ENCODE data around the gene ALS2CL.

Gene ALS2CL

GRCh38 chr3:46664971-46665762 is 28.3 kb downstream of the ALS2CL start:
- no peak for ATAC-seq
- DNase-seq = no peak

- no peak for DNase-seq
- ATAC-seq = no peak
These were observed 29.1 kb downstream of the ALS2CL start for GRCh38 chr3:46664188-46664970.

GRCh38 chr3:46663591-46664135 is 29.8 kb downstream of the ALS2CL start:
- no peak for DNase-seq
- no peak for ATAC-seq

- DNase-seq (no peak), ATAC-seq (no peak)
These were observed 30.5 kb downstream of the ALS2CL start for GRCh38 chr3:46662771-46663551.

- no peak for ATAC-seq
- DNase-seq = no peak
These were observed 31.4 kb downstream of the ALS2CL start for GRCh38 chr3:46661776-46662766.

- DNase-seq (no peak), ATAC-seq (no peak)
These were observed 32.6 kb downstream of the ALS2CL start for GRCh38 chr3:46660543-46661523.

- ATAC-seq (no peak), DNase-seq (no peak)
These were observed 33.5 kb downstream of the ALS2CL start for GRCh38 chr3:46660003-46660402.

GRCh38 chr3:46659285-46659684 is 34.2 kb downstream of the ALS2CL start:
- ATAC-seq = no peak
- no peak for DNase-seq

- no peak for ATAC-seq
- DNase-seq = no peak
These were observed 36.5 kb downstream of the ALS2CL start for GRCh38 chr3:46656778-46657556.

GRCh38 chr3:46655271-46655670 is 38.2 kb downstream of the ALS2CL start:
- DNase-seq = no peak
- no peak for ATAC-seq

GRCh38 chr3:46651084-46651483 is 42.4 kb downstream of the ALS2CL start:
- DNase-seq (no peak), ATAC-seq (no peak)

- ATAC-seq (no peak), DNase-seq (no peak)
These were observed 44.0 kb downstream of the ALS2CL start for GRCh38 chr3:46649436-46649835.

GRCh38 chr3:46648096-46648495 is 45.4 kb downstream of the ALS2CL start:
- DNase-seq (no peak), ATAC-seq (no peak)

- no peak for DNase-seq
- no peak for ATAC-seq
These were observed 46.8 kb downstream of the ALS2CL start for GRCh38 chr3:46646700-46647099.

GRCh38 chr3:46643701-46644100 is 49.8 kb downstream of the ALS2CL start:
- no peak for ATAC-seq
- no peak for DNase-seq

- DNase-seq (no peak), ATAC-seq (no peak)
These were observed 50.5 kb downstream of the ALS2CL start for GRCh38 chr3:46642971-46643370.

GRCh38 chr3:46640927-46641326 is 52.6 kb downstream of the ALS2CL start:
- no peak for DNase-seq
- no peak for ATAC-seq

- ATAC-seq (no peak), DNase-seq (no peak)
These were observed 54.3 kb downstream of the ALS2CL start for GRCh38 chr3:46639221-46639620.

- ATAC-seq (no peak), DNase-seq (no peak)
These were observed 58.6 kb downstream of the ALS2CL start for GRCh38 chr3:46634856-46635255.
